Duodenal mucosa (tissue), 2 donors: ENCODE data around the gene LIMA1.
"Not testable (repeated sequence)": the region's sequence is repeated elsewhere in the genome, so short reads cannot be mapped to it uniquely, and the experiment has no call there.

ENCODE experiments used
- H3K27ac ChIP-seq: one replicate; pipeline ENCODE4 v1.7.0; 2013; ENCODE audit warnings: low read depth, low read length
- H3K27me3 ChIP-seq, 2 donors: one replicate each; pipeline ENCODE4 v1.7.0; 2013; ENCODE audit warnings: low read length in 2 of 2, control low read depth in 1 of 2; ENCODE audit not compliant: insufficient read depth in 2 of 2, control insufficient read depth in 1 of 2
- H3K36me3 ChIP-seq, 2 donors: one replicate each; pipeline ENCODE4 v1.7.0; 2013; ENCODE audit warnings: low read length in 2 of 2, control low read depth in 1 of 2; ENCODE audit not compliant: insufficient read depth in 2 of 2, control insufficient read depth in 1 of 2
- H3K4me1 ChIP-seq, 2 donors: one replicate each; pipeline ENCODE4 v1.7.0; 2013; ENCODE audit warnings: low read length in 2 of 2, control low read depth in 1 of 2; ENCODE audit not compliant: insufficient read depth in 2 of 2, control insufficient read depth in 1 of 2
- H3K4me3 ChIP-seq, 2 donors: one replicate each; pipeline ENCODE4 v1.7.0; 2013; ENCODE audit warnings: low read length in 2 of 2, low read depth in 1 of 2
- H3K9ac ChIP-seq, 2 donors: one replicate each; pipeline ENCODE4 v1.7.0; 2013; ENCODE audit warnings: low read length in 2 of 2, low read depth in 1 of 2
- H3K9me3 ChIP-seq, 2 donors: one replicate each; pipeline ENCODE4 v1.7.0; 2013; ENCODE audit warnings: low read length in 2 of 2, control low read depth in 1 of 2; ENCODE audit not compliant: control insufficient read depth in 1 of 2

LIMA1 gene

GRCh38 chr12:50314636-50315312, 31.5 kb upstream of the LIMA1 start:
- H3K27me3 ChIP-seq: no peaks in the 10 kb centered on the region
- no peak overlapping the region for H3K27ac ChIP-seq
- H3K36me3 ChIP-seq: no peaks in the 10 kb centered on the region
- H3K4me1 ChIP-seq: no peaks in the 10 kb centered on the region
- no peak overlapping the region for H3K9ac ChIP-seq
- no peak overlapping the region for H3K4me3 ChIP-seq
- H3K9me3 ChIP-seq: no peaks in the 10 kb centered on the region

GRCh38 chr12:50313971-50314370, 30.7 kb upstream of the LIMA1 start:
- not testable (repeated sequence) for H3K27ac ChIP-seq, H3K9ac ChIP-seq, H3K9me3 ChIP-seq, H3K36me3 ChIP-seq, H3K4me1 ChIP-seq, H3K4me3 ChIP-seq, H3K27me3 ChIP-seq

- no peaks in the 10 kb centered on the region for H3K36me3 ChIP-seq
- H3K4me1 ChIP-seq: no peaks in the 10 kb centered on the region
- no peak overlapping the region for H3K27ac ChIP-seq
- H3K27me3 ChIP-seq: no peaks in the 10 kb centered on the region
- no peaks in the 10 kb centered on the region for H3K9me3 ChIP-seq
- H3K9ac ChIP-seq: no peak overlapping the region
- no peak overlapping the region for H3K4me3 ChIP-seq
Observed at GRCh38 chr12:50313256-50313931, 30.1 kb upstream of the LIMA1 start.

GRCh38 chr12:50311858-50312609, 28.7 kb upstream of the LIMA1 start:
- H3K27ac ChIP-seq, H3K9me3 ChIP-seq, H3K36me3 ChIP-seq, H3K27me3 ChIP-seq, H3K4me1 ChIP-seq, H3K9ac ChIP-seq, H3K4me3 ChIP-seq: not testable (repeated sequence)

- no peaks in the 10 kb centered on the region for H3K4me1 ChIP-seq
- H3K36me3 ChIP-seq: no peaks in the 10 kb centered on the region
- no peak overlapping the region for H3K9ac ChIP-seq
- H3K27ac ChIP-seq: no peak overlapping the region
- no peaks in the 10 kb centered on the region for H3K27me3 ChIP-seq
- no peaks in the 10 kb centered on the region for H3K9me3 ChIP-seq
- H3K4me3 ChIP-seq: no peak overlapping the region
Observed at GRCh38 chr12:50309950-50310349, 26.6 kb upstream of the LIMA1 start.

GRCh38 chr12:50302686-50303085, 19.4 kb upstream of the LIMA1 start:
- peaks cover 0 to 3% of the 10 kb centered on the region in 2 donors for H3K4me1 ChIP-seq
- no peaks in the 10 kb centered on the region for H3K9me3 ChIP-seq
- no peaks in the 10 kb centered on the region for H3K36me3 ChIP-seq
- H3K4me3 ChIP-seq: no peak overlapping the region
- no peak overlapping the region for H3K9ac ChIP-seq
- H3K27me3 ChIP-seq: no peaks in the 10 kb centered on the region
- no peak overlapping the region for H3K27ac ChIP-seq

GRCh38 chr12:50297996-50298395, 14.7 kb upstream of the LIMA1 start:
- H3K4me1 ChIP-seq: peaks cover 0 to 7% of the 10 kb centered on the region in 2 donors
- no peaks in the 10 kb centered on the region for H3K27me3 ChIP-seq
- H3K4me3 ChIP-seq: no peak overlapping the region
- H3K36me3 ChIP-seq: no peaks in the 10 kb centered on the region
- no peak overlapping the region for H3K27ac ChIP-seq
- no peak overlapping the region for H3K9ac ChIP-seq
- H3K9me3 ChIP-seq: no peaks in the 10 kb centered on the region

GRCh38 chr12:50297027-50297426, 13.7 kb upstream of the LIMA1 start:
- Histone ChIP-seq H3K27ac (no peak overlapping the region), H3K4me3 (no peak overlapping the region), H3K9ac (no peak overlapping the region)

GRCh38 chr12:50296554-50296953, 13.2 kb upstream of the LIMA1 start:
- H3K27ac ChIP-seq: no peak overlapping the region
- H3K36me3 ChIP-seq: no peaks in the 10 kb centered on the region

More at GRCh38 chr12:50297027-50297426, 13.7 kb upstream of the LIMA1 start:
- no peaks in the 10 kb centered on the region for H3K9me3 ChIP-seq
- H3K4me1 ChIP-seq: peaks cover 0 to 7% of the 10 kb centered on the region in 2 donors
- H3K27me3 ChIP-seq: no peaks in the 10 kb centered on the region
- no peaks in the 10 kb centered on the region for H3K36me3 ChIP-seq

GRCh38 chr12:50291377-50291776, 8.1 kb upstream of the LIMA1 start:
- Histone ChIP-seq H3K9ac (no peak overlapping the region), H3K9me3 (peaks cover 0 to 4% of the 10 kb centered on the region in 2 donors), H3K27ac (no peak overlapping the region), H3K4me3 (no peak overlapping the region), H3K36me3 (no peaks in the 10 kb centered on the region), H3K4me1 (no peaks in the 10 kb centered on the region), H3K27me3 (no peaks in the 10 kb centered on the region)

More at GRCh38 chr12:50296554-50296953, 13.2 kb upstream of the LIMA1 start:
- Histone ChIP-seq H3K9ac (no peak overlapping the region), H3K27me3 (no peaks in the 10 kb centered on the region), H3K9me3 (peaks cover 0 to 4% of the 10 kb centered on the region in 2 donors), H3K4me3 (no peak overlapping the region), H3K4me1 (peaks cover 0 to 7% of the 10 kb centered on the region in 2 donors)
